Ureter (tissue), 1 donor: Measurements from ENCODE around the gene SGO1. TPM values are rescaled to one million over a fixed set of nuclear protein-coding genes. Genes with fewer than 3 reads are reported as not detected.
"Not testable (repeated sequence)": the region's sequence is repeated elsewhere in the genome, so short reads cannot be mapped to it uniquely, and the experiment has no call there.

Experiments used
- DNase-seq: peaks from one replicate; pipeline ENCODE4 v3.0.0-alpha.2; 2020; ENCODE audit warnings: low spot score
- total RNA-seq: library from RNA; stranded (reverse); gene quantifications from one replicate; pipeline ENCODE4 v1.2.4, GENCODE V29; 2023
- donor health status: DM: yes; HTN: yes; CAD: no.

SGO1 gene
- total RNA-seq: 0.78 TPM

DNA sequence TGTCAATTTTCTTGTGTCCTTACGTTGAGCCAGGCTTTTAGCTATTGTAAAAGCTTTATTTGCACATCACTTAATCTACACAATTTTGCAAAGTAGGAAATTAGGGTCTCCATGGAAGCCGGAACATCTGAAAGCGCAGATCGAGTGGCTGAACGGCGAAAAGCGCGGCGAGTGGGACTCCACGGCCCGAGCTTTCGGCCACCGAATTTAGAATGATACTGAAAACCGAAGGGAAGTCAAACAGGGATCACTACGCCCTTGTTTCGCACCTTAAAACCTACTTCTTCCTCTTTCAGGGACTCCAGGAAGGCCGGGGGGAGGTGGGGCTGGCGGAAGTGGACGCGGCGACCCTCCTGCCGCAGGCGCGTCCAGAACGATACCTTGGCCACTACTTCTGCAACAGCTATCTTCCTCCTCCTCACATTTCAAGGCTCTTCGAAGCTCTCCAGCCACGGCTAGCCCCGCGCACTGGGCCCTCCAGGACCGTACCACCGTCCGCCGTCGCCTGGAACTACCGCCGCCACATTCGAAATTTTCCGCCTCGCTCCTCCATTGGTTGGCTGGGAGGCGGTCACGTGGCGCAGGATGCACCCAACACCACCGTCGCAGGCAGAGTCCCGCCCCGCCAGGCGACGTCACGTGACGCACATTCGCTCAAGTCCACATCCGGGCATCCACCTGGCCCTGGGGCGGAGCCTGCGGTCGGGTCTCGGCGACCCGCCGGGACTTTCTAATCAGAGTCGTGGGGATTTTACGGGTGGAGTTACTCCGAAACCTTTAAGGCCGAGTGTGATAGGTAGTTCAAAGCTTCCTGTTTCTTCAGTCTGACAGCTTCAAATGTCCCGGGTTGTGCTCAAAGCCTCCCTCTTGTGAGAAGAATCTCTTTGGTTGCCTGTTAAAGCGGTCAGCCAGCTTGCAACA, at the start of gene SGO1:
TSS of gene SGO1 (minus strand) at position 528 of the 921 bp plus-strand sequence. CDS start 2,179 bp downstream, outside the sequence.
- DNase-seq: peak; percentile 99

DNA sequence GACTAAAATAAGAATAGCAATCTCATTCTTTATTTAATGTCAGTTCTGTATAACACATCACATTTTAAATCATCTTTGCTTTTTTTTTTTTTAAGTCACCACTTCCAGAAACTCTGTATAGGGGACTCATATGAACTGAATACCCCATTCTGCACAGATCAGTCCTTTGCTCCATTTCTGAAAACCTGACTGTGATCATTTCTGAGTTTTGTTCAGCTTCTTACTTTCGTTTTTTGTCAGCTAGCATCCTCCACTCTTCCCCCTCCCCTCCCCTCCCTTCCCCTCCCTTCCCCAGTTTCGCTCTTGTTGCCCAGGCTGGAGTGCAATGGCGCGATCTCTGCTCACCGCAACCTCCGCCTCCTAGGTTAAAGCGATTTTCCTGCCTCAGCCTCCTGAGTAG, 49.8 kb upstream of the SGO1 start:
- DNase-seq: no peak

DNA sequence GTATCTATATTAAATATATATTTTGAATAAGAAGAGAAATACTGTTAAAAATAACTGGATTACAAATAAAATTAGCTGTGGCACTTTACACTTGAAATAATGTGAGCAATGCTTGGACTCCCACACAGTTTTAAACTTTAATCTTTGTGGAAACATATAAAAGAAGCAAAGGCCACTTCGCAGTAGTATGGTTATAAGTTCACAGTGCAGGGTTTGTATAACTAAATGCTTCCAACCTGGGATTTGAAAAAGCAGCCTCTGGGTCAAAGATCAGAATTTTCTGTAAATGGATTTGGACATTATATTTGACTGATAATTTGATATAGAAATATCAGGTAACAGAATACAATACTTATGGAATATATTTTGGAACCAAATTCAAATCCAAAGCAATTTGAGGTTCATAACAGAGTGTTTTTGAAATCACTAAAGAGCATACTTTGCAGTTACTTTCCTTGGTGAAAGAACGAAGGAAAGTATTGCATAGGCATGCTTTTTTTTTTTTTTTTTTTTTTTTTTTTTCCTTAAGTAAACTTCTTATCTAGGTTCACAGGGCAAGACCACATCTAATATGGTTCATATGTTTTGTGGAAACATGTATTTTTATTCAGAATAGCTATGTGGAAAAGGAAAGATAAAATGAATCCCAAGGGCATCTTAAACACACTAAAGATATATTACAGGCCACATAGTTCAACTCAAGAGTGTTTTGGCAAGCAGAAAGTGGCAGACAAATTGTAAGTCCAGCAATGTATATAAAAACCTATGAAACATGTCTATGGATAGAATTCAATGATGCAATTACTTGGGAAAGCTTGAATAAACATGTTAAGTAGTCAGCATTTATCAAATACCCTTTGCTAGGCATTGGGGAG, 47.1 kb upstream of the SGO1 start:
- no peak for DNase-seq

DNA sequence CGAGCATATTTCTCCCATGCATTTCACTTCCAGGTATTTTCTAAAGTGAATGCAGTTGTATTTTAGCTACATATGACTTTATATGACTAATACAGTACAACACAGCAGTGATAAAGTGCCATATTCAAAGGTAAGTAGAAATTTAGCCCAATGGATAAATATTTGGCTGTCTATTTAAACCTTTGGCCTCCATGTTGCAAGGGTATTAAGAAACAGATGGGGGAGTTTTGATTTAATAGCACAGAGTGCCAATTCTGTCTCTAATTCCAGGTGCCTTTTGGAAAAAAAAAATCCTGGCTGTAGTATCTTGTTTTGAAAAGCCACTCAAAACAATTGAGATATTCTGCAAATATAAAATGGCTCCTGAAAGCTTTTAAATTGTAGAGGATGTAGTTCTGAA, 44.9 kb upstream of the SGO1 start:
- no peak for DNase-seq

DNA sequence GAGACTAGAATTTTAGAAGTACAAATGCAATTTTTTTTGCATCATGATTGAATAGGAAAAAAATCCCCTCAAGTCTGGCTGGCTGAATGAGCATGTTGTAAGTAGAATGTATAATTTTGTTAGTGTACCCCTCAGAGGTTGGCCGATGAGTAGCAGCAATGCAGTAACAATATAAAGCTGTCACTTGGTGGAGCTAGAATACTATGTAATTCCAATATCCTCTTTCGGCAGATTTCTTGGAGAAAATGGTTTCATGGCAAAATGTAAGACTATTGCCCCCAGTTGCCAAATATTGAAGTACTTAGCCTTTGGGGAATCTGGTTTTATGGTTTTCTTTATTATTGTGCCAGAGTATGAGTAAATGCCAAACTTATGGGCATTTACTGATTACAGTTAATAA, 39.8 kb upstream of the SGO1 start:
- DNase-seq: no peak

DNA sequence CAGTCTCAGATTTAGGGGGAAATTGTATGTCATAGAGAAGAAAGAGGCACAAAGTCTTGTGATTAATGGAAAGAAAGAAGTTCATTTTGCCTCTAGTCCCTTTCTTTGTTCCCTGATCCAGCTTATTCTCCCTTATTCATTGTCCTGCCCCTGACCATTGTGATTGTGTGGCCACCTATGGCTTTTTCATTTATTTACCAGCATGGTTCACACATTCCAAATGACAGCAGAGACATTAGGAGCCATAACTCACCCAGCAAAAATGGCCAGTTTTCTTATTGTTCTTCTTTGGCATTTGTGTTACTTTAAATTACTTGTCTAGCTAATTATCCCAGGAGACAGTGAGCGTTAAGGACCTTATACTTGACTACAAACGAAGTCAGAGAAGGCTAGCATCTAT, 36.3 kb upstream of the SGO1 start:
- no peak for DNase-seq

DNA sequence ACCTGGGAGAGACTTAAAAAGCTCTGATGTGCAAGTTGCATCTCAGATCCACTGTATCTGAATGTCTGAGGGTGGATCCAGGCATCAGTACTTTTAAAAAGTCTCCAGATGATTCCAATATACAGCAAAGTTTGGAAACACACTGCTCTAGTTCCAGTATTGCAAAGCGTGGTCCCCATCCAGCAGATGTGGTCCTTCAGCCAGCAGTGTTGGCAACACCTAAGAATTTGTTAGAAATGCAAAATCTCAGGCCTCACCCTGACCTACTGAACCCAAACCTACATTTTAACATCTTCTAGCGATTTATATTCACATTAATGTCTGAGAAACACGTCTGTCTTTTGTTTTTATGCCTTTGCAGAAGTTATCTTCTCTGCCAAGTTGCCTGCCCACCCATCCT, 32.2 kb upstream of the SGO1 start:
- no peak for DNase-seq

DNA sequence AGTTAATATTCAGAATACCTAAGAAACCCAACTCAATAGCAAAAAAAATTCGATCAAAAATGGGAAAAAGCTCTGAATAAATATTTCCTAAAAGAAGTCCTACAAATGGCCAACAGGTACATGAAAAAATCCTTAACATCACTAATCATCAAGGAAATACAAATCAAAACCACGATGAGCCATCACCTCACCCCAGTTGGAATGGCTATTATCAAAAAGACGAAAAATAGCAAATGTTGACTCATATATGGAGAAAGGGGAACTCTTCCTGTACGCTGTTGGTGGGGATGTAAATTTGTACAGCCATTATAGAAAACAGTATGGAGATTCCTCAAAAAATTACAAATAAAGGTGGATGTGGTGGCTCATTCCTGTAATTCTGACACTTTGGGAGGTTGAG, 29.6 kb upstream of the SGO1 start:
- no peak for DNase-seq

DNA sequence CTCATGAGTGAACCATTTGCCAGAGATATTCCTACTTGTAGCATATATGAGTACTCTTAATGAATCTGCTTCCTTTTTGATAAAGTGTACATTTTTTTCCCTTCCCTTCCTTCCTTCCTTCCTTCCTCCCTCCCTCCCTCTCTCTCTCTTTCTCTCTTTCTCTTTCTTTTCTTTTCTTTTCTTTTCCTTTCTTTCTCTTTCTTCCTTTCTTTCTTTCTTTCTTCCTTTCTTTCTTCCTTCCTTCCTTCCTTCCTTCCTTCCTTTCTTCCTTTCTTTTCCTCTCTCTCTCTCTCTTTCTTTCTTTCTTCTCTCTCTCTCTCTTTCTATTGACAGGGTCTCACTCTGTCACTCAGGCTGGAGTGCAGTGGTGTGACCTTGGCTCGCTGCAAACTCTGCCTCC, 27.5 kb upstream of the SGO1 start:
- not testable (repeated sequence) for DNase-seq

DNA sequence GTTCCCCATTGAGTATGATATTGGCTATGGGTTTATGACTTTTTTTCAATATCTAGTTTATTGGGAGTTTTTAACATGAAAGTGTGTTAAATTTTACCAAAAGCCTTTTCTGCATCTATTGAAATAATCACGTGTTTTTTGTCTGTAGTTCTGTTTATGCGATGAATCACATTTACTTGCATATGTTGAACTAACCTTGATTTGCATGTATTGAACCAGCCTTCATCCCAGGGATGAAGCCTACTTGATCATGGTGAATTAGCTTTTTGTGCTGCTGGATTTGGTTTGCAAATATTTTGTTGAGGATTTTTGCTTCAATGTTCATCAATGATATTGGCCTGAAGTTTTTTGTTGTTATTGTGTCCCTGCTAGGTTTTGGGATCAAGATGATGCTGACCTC, 21.9 kb upstream of the SGO1 start:
- not testable (repeated sequence) for DNase-seq

DNA sequence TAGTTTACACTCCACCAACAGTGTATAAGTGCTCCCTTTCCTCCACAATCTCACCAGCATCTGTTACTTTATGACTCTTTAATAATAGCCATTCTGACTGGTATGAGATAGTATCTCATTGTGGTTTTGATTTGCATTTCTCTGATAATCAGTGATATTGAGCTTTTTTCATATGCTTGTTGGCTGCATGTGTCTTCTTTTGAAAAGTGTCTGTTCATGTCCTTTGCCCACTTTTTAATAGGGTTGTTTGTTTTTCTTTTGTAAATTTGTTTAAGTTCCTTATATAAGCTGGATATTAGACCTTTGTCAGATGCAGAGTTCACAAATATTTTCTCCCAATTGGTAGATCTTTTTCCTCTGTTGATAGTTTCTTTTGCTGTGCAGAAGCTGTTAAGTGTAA, 19.9 kb upstream of the SGO1 start:
- DNase-seq: not testable (repeated sequence)

DNA sequence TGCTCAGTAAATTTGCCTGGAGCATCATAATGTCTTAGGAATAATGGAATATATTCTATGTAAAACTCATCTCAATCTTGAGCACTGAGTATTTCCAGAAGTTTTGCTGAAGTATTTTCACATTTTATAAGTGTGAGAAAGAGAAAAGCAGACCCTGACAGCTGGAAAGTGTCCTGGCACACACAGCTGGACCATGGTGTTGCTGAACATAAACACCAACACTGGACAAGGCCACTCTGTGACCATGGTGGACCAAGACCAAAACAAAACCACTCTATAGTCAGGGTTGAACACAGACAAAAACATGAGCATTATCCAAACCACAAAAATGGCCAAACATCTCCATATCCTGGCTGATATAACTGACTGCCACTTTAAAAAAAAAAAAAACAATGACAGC, 15.1 kb upstream of the SGO1 start:
- DNase-seq: no peak

DNA sequence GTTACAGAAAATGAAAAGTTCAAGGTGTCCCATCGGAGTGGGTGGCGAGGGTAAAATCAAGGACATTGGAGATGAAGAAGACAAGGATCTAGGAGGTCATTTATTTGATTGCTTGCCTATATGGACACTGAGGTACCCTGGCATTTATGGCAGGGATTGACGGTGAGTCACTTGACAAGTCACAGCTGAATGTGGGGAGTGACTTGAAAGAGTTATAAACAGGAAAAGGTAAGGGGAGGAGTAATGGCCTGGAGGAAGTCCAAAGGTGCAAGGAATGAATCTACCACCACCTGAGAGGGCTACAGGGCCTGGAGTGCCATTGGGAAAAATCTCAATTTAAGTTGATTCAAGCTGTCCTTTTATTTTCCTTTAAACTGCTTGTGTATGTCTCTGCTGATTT, 11.8 kb upstream of the SGO1 start:
- no peak for DNase-seq

DNA sequence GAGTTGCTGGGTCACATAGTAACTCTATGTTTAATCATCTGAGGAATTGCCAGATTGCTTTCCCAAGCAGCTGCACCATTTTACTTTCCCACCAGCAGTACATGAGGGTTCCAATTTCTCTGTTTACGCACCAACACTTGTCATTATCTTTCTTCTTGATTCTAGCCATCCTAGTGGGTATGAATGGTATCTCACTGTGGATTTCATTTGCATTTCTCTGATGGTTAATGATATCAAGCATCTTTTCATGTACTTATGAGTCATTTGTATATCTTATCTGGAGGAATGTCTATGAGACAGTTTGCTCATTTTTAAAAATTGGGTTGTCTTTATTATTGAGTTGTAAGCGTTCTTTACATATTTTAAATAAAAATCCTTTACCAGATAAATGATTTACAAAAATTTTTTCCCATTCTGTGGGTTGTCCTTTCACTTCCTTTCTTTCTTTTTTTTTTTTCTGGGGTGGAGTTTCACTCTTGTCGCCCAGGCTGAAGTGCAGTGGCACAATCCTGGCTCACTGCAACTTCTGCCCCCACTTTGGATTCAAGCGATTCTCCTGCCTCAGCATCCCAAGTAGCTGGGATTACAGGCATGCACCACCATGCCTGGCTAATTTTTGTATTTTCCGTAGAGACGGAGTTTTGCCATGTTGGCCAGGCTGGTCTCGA, 8.9 kb upstream of the SGO1 start:
- no peak for DNase-seq

DNA sequence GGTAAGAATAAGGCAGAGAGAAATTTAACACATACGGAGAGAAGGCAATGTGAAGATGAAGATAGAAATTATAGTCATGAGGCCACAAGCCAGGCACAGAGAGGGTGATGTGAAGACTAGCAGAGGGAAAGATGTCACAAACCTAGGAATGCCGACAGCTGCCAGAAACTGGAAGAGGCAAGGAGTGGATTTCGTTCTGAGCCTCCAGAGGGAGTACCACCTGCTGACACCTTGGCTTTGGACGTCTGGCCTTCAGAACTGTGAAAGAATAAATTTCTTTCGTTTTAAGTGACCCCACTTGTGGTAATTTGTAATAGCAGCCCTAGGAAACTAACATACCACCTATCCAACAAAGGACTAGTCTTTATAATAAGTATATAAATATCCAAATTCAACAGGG, 5.0 kb upstream of the SGO1 start:
- no peak for DNase-seq

DNA sequence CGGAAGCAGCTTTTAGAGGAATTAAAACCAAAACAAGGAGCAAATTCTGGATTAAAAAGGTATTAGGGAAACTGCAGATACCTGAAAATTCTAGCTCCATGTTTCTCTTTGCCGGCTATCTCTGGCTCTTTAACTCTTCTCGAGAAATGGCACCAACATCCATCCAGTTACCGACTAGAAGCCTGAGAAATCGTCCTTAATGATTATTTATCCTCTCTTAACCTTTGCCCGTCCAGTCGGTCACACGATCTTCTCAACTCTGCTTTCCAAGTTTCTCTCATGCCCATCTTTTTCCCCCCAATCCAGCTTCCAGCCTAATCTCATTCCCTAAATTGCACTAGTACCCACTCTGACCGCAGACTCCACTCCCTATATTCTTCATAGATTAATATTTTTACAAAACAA, 596 bp upstream of the SGO1 start:
- no peak for DNase-seq

DNA sequence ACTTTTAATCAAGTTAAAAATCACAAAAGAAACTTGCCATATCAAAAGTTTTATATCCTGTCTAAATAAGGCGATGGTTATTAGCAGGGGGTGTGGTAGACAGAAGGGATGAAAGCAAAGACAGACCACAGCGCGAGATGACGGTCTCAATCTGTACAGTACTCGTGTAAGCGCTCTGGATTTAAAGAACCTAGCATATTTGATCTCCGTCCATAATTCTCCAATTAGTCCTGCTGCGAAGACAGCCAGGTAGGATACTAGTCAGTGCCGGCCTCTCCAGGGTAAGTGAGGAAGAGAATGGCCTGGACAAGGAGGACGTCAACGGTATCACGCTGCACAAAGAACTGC, 701 bp downstream of the SGO1 start:
- DNase-seq: no peak

DNA sequence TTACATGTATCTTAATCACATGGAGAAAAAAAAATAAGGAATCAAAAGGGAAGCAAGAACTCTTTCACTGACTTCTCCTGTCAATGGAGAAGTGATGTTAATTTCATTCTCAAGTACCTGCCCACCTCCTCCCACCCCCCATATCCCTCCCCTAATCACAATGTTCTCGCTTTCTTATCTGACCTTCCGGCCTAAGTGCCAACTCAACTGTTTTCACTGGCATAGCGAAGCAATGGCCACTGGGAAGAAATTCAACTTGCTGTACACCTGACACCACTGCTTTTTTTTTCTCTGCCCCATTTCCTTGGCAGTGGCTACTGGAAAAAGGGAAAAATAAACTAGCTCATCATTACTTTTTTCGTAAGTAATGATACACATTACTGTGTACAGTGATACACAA, 3.8 kb downstream of the SGO1 start:
- DNase-seq: no peak

DNA sequence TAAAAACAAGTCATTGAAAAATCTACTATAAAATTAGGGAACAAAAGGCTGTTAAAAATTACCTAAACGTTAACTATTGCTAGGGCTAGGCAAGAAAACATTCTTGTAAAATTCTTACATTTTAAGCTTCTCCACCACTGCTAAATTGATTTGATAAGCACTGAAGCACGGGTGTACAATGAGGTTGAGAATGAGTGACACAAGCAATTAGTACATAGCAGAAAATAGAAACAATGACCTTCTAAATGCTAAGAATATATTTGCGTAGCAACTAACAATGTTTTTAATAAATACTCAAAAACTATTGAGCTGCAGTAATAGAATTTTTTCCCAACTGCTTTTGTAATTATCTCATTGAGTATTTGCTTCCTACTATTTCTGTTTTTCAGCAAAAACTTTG, 4.7 kb downstream of the SGO1 start:
- DNase-seq: no peak

DNA sequence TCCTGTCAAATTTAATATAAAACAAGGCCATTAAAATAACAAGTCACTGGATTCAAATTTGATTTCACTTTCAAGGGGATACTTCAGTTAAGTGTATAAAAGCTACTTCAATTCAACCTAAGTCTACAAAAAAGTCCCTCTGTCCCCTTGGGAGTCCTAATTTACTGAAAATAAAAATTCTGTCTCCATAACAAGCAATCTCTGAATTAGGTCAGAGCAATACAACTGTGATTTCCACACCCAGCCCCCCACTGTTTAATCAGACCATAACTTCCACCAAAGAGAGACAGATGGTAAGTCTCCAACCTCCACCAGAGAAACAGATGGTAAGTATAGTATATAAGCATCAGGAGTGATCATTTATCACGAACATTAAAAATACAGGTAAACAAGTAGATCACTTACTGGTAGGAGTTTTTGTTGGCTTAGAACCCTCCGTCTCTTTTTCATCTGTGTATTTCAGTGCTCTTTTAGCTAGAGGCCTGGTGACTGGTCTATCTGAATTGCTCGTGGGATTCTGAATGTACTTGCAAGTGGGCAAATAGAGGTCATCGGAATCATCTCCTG, 12.1 kb downstream of the SGO1 start:
- DNase-seq: no peak

DNA sequence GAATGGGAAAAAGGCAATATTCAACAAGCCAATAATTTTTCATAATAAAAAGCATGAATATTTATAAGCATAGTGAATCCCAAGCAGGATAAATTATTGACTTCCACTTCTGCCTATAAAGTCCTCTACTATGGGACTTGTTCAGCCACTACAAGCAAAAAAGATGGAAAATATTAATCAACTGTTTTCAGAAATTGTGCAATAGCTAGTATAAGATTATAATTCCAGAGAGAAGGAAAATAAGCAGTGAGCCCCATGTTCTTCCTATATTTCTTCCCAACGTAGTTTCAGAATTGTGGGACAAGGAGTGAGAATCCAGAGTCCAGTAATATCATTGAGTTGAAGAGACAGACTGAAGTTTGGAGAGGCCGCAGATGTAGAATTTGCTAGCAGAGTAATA, 24.3 kb downstream of the SGO1 start:
- no peak for DNase-seq

DNA sequence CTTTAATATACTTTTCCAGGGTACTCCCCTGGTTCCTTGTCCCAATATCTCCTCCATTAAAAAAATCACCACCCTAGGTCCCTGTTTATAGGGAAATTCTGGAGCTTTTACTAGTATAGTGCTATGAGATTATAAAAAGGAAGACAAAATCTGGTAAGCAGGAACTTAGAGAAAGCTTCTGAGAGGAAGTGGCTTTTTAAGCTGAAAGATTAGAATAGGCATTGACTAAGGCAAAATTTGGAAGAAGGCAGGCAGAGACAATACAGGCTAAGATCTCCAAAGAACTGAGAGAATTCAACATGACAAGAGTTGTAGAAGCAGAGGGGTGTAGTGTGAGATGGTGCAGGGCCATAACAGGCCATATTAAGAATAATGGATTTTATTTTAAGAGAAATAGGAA, 25.8 kb downstream of the SGO1 start:
- no peak for DNase-seq
